Left kidney (tissue), 2 donors: ENCODE data around the gene ADARB2. TPM values are rescaled to one million over a fixed set of nuclear protein-coding genes. Genes with fewer than 3 reads are reported as not detected.

Source experiments
- DNase-seq: peaks from one replicate; pipeline ENCODE4 v3.0.0-alpha.2; 2013
- polyA plus RNA-seq: library from polyadenylated mRNA; unstranded; fragments of 120-200 nt; gene quantifications from one replicate; pipeline ENCODE4 v1.2.1, GENCODE V29; 2013; ENCODE audit not compliant: insufficient read length

ADARB2 gene
- polyA plus RNA-seq, 1 donor = 0.88 TPM

- DNase-seq = no peak
Measured at GRCh38 chr10:1130995-1131790, 606.1 kb downstream of the ADARB2 start.

- no peak for DNase-seq
Measured at GRCh38 chr10:1130226-1130625, 607.1 kb downstream of the ADARB2 start.

GRCh38 chr10:1128649-1129048 is 608.7 kb downstream of the ADARB2 start:
- DNase-seq = no peak

- DNase-seq = no peak
Measured at GRCh38 chr10:1128115-1128514, 609.2 kb downstream of the ADARB2 start.

- DNase-seq = no peak
Measured at GRCh38 chr10:1127629-1128028, 609.7 kb downstream of the ADARB2 start.
